GM18499 (cell line): ENCODE measurements around the gene SARNP.
A peak's percentile ranks its signal among the peaks of the same experiment; 100 is the strongest.

Source experiments
- ATAC-seq: cut with Tn5 transposase; IDR thresholded peaks from one replicate; pipeline ENCODE4 v1.9.1; 2021; ENCODE audit warnings: moderate number of reproducible peaks; ENCODE audit not compliant: insufficient read depth, unreplicated experiment

Gene SARNP

DNA sequence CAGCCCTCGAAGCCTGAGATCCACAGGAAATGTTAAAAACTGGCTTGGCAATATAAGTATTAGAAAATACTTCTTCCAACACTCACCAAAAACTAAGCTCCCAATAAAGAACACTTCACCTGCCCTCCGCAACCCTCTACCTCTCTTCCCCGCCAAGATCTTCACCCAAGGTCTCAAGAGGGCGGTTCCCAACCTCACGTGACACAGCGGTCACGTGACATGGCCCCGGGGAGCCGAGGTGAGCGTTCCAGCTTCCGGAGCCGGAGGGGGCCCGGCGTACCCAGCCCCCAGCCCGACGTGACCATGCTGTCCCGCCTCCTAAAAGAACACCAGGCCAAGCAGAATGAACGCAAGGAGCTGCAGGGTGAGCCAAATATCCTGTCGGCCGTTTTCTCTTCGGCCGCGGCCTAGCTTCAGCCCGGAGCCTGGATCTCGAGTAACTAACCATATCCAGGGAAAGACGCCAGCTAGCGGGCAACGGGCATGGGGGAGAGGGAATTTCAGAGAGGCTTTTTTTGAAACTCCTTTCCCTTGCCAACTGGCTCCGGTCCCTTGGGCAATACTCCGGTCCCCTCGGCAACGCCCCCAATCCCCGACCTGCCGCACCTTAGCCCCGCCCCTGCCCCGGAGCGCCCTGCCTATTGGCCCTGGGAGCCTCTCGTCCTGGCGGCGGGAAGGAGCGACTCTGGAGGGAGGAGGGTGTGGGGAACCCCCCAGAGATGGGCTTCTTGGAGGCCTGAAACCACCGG lies 101.5 kb downstream of the SARNP start, which contains the start of gene BLOC1S1:
Gene BLOC1S1 (plus strand): TSS at position 214 of the 749 bp plus-strand sequence. CDS start 6 bp downstream, at position 220.
- ATAC-seq, result peak; percentile 50

DNA sequence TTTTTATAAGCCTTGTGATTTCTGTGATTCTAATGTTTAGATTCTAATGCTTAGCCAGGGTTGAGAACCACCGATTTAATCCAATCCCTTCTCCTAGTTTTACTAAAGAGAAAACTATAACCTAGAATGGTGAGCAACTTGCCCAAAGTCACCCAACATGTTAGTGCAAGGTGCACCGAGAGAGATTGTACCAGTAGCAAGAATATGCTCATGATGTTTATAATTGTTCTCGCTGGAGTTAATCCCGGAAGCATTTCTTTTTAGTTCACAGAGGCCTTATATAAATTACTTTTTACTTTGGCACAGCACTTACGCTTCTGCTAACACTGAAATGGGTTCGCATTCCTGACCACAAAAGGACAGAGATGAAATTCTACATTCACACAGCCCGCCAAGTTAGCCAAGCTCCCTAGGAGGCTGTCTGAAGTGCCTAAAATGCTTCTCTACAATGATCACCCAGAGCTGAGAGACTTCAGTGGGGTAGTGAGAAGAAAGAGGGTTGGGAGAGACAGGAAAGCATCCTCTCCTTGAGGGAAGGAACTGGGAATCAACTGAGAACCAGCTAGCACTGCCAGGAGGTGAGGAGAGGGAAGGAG lies 102.3 kb downstream of the SARNP start:
- no peak for ATAC-seq

DNA sequence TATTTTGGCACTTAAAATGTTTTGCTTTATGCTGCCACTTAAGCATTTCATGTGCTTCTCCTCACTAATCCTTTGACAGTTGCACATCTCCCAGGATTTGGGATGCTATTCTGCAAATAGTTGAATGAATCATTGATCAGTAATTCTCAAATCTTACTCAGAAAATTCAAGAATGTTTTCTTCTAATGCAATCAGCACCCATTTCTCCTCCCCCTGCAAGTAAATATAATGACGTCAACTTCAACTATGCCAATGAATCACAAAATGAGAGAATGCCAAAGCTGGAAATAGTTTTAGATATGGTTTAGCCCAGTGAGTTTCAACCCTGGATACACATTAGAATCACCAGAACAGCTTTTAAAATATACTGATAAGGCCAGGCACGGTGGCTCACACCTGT lies 103.8 kb downstream of the SARNP start:
- no peak for ATAC-seq

DNA sequence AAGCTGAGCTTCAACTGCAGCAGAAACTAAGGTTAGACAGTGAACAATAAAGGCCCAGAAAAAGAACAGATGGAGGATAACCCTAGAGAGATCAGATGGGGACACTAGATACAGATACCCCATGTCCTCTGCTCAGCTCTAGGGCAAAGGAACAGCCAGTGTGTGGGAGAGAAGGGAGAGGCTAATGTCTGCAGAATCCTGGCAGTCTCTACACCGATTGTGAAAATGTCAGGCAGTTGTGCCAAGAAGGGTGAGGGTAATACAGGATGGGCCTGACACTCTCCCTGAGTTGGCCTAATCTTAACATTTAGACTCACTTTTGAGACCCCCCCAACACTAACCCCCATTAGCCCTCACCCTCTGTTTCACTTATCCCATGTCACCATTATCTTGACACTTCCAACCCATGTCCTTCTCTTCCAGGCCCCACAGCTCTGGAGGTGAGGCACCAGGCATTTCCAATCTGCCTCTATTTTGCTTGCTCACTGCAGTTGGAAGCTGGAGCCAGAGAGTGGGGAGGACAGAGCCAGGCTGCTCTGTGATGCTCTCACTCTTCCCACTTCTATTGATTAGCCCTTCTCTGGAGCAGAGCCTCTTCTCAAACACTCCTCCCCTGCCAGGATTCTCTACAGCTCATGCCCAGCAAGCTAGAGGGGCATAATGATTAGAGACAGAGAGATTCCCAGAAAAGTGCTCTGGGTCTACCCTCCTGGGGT lies 104.7 kb downstream of the SARNP start:
- no peak for ATAC-seq

DNA sequence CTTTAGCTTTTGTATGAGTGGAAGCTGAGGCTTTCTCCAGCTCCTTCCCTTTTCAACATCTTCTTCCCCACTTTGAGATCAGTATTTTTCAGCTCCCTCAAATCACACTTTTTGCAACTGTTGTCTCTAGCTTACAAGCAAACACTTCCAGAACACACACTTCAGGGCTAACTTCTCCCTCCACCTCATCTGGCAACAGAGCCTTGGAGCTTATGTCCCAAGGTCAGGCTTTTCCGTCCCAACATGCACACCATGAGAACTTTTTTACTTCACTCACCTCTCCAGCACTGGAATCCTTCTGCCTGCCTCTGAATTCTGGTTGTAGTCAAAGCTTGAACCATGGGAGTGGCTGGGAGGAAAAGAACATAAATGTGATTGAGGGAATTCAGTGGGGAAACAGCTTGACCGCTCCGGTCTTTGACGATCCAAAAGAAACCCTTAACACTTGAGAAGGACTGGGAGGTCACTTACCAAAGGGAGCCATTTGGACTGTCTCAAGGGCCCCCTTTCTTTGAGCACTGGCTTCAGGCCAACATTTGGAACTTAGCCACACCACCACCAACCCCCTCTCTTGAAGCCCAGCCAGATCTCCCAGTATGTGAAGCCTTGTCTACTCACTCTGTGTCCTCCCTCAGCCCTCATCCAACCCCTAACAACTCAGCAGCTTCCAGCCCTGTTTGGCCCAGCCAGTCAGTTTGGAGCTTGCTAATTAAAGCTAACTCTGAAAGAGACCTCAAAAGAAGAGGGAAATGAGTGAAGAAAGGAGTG lies 105.6 kb downstream of the SARNP start:
- ATAC-seq, result no peak

DNA sequence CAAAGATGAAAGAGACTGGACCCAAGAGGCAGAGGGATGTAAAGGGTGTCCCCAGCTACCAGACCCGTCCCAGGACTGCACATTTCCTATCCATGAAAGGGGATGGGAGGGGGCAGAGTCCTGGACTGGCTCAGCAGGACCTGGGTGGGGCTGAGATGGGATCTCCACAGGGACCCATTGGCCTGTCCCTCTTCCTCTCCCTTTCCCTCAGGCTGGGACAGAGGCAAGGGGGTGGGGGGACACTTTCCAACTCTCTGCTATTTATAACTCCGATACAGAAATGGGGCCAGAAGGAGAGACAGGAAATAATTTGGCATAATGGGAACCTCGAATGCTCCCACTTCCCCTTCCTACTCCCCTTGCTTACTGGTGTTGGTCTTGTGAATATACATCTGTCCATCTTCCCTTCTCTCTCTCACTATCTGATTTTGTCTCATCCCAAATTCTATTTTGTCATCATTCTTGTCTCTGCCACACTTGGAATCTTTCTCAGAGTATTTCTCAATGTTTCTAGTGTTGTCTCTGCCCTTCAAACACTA lies 108.8 kb downstream of the SARNP start:
- no peak for ATAC-seq

DNA sequence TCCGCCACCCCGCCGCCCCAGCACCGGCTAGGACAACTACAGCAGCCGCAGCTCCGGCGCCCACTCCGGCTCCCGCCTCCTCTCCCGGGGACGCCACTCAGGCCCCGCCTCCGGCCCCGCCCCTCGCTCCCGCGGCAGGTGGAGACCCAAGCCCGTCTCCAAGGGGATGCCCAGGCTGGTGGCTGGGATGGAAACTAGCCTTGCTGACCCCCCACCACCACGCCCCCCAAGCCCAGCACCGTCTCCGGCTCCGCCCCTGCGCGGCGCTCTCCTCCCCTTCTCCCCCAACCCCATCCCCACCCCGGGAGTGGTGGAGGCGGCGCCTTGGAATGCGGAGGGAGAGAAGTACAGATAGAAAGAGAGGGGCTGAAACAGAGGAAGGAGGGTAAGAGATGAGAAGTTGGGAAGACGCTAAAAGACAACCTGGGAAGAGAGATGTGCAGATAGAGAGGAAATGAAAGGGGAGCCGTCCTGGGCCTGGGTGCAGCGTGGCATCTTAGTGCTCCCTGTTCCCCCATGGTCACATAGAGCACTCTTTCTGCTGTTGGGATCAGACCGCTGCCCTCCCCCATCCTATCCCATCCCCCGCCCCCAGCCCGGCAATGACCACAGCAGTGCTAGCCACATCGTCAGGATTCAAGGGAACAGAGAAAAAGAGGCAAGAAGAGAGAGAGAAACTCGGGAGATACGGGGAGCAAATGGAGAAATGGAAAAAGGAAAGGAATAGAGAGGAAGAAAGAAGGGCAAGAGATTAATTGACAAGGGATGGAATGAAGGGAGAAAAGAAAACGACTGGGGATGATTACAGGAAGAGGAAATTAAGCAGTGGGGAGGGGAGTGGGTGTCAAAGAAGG lies 109.5 kb downstream of the SARNP start, which contains the start of gene ITGA7:
Gene ITGA7 (minus strand): TSS at position 64 of the 854 bp plus-strand sequence. CDS start 222 bp downstream, outside the sequence.
- no peak for ATAC-seq
